ENCODE data around the gene IGSF21. TPM values are rescaled to one million over a fixed set of nuclear protein-coding genes. Genes with fewer than 3 reads are reported as not detected.

Gene IGSF21
- total RNA-seq, 1 donor from 2014 or later: not detected

DNA sequence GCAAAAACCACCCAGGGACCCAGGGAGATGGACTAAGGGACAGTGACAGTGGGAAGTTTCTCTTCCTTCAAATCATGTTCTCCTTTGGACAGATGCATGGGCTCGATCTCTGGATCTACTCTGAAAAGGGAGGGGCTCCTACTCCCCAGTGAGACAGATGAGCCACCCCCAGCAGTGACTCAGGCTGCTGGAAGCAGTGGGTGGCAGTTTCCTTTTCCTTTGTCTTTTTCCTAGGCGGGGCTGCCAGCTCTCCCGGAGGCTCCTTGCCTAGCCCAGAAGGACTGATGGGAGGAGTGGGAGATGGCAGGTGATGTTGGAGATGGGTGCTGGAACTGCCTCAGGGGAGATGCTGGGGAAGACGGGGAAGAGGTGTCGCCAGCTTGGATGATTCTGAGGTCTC lies 41.0 kb upstream of the IGSF21 start:
- H3K4me3 ChIP-seq (ENCODE audit: low read depth, low read length): no peak overlapping the region
- TF ChIP-seq, protein P1, sequence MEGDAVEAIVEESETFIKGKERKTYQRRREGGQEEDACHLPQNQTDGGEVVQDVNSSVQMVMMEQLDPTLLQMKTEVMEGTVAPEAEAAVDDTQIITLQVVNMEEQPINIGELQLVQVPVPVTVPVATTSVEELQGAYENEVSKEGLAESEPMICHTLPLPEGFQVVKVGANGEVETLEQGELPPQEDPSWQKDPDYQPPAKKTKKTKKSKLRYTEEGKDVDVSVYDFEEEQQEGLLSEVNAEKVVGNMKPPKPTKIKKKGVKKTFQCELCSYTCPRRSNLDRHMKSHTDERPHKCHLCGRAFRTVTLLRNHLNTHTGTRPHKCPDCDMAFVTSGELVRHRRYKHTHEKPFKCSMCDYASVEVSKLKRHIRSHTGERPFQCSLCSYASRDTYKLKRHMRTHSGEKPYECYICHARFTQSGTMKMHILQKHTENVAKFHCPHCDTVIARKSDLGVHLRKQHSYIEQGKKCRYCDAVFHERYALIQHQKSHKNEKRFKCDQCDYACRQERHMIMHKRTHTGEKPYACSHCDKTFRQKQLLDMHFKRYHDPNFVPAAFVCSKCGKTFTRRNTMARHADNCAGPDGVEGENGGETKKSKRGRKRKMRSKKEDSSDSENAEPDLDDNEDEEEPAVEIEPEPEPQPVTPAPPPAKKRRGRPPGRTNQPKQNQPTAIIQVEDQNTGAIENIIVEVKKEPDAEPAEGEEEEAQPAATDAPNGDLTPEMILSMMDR (conservative IDR thresholded peaks at IDR 0.05; ENCODE audit: low read depth, low read length): no peak
- DNase-seq (ENCODE audit: low read depth): no peak

DNA sequence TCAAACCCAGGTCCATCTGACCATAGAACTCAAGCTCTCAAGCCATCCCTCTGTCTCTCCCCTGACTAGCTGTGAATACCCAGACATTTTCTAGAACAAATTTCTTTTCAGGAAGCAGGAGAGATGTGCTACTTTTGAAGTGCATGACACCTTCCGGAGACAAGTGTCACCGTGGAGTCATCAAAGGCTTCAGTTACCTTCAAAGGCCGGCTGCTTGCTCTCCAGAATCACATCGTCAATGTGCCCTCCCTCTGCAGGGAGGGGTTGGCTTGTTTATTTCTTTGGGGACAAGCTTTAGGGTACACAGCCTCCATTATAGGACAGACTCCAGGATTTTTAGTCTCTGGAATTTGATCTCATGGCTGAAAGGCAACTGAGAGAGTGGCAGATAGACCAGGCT lies 37.7 kb upstream of the IGSF21 start:
- no peak overlapping the region for H3K4me3 ChIP-seq (ENCODE audit: low read depth, low read length)
- TF ChIP-seq, protein P1 (conservative IDR thresholded peaks at IDR 0.05; ENCODE audit: low read depth, low read length): no peak
- DNase-seq (ENCODE audit: low read depth): no peak

DNA sequence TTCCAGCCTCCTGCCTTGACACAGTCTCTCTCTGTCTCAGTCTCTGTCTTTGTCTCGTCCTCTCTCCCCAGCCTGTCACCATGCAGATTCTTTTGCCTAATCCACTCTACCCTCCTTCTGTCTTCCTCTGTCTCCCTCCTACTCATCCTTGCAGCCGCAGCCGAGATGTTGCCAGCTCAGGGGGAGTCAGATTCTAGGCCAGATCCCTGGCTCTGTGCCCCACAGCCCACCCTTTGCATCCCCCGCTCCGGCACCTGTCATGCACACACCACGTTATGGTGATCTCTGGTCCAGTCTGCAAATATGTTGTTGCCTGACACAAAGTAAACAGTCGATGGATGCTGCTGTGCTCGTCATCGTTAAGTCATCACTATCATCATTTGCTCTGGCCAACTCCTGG lies 35.5 kb upstream of the IGSF21 start:
- no peak for DNase-seq (ENCODE audit: low read depth)
- no peak overlapping the region for H3K4me3 ChIP-seq (ENCODE audit: low read depth, low read length)
- TF ChIP-seq, protein P1 (conservative IDR thresholded peaks at IDR 0.05; ENCODE audit: low read depth, low read length): no peak

DNA sequence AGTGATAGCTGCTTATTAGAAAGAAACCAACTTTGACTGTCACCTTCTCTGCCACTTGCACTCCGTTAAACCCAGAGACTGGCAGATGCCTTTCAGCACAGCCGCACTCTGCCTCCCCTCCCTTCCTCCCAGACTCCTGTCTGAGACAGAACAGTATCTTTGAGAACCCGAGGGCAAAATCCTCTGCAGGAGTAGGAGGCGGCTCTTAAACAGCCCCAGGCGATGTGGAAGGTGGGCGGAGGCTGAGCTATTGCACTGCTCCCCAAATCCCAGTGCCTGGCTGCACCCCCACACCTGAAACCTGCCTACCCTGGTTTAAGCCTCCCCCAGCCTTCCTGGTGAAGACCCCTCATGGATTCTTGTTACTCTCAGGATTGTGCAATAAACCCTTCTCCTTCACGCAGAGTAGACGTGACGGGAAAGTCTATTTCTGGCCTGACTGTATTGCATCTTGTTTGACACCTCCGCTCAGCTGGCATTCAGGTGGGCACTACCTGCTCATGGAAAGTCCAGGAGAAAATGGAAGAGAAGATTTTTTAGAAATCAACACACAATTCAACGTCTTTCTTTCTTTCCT lies 34.4 kb upstream of the IGSF21 start:
- no peak overlapping the region for H3K4me3 ChIP-seq (ENCODE audit: low read depth, low read length)
- DNase-seq (ENCODE audit: low read depth): no peak
- TF ChIP-seq, protein P1 (conservative IDR thresholded peaks at IDR 0.05; ENCODE audit: low read depth, low read length): no peak

DNA sequence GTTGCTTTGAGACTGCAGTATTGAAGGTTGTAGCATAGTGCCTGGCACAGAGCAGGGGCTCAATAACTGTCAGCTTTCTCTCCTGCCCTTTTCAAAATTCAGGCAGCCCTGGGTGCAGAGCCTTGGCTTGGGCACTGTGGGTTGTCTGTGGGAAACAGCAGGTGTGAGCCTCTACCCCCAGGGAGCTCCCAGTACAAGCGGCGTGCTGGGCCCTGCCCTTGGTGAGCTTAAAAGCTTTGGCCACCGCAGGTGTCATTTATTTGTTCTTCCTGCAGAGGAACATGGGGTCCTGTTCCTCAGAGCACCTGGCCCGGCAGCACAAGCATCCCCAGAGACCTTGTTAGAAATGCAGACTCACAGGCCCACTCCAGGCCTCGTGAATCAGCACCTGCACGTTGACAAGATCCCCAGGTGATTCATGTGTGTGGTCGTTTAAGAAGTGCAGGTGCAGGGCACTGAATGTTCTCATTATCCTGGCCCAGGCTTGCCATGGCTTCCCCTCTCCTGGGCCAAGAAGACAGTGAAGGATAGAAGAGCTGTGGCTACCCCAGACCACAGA lies 29.9 kb upstream of the IGSF21 start:
- TF ChIP-seq, protein P1 (conservative IDR thresholded peaks at IDR 0.05; ENCODE audit: low read depth, low read length): no peak
- no peak overlapping the region for H3K4me3 ChIP-seq (ENCODE audit: low read depth, low read length)
- no peak for DNase-seq (ENCODE audit: low read depth)

DNA sequence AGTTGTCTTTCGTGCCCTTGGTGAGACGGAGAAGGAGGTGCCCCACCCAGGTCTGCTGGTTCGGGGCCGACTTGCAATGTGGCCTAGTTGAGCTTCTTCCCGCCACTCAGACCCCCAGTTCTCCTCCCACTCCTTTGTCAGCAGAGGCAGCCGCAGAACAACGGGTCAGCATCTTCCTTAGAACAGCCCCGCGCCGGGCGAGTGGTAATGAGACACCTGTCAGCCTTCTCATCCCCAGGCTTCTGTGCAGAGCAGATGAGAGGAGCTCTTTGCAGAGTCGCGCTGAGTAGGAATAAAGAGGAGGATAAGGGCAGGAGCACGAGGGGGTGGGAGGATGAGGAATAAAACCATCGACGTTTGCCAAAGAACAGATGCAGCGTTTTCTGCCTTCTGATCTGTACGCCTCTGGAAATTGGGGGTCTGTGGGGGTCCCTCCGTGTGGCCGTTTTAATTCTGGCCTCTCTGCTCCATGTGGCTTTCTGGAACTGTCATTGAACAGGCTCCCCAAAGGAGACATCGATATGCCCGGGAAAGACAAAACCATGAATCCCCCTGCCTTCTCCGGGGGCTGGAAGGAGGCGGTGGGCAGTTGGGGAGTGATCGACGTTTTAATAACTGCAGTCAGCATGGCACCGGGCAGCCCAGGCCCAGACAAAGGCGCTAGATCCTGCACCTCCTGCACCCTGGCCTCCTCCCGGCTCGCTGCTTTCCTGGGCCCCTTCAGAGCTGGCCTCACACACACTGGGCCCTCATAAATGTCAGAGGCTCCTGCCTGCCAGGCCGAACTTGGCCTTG lies 27.5 kb upstream of the IGSF21 start:
- no peak overlapping the region for H3K4me3 ChIP-seq (ENCODE audit: low read depth, low read length)
- no peak for DNase-seq (ENCODE audit: low read depth)
- TF ChIP-seq, protein P1 (conservative IDR thresholded peaks at IDR 0.05; ENCODE audit: low read depth, low read length): no peak
